GM23338 (cell line): ENCODE results near the gene SLIT1. TPM values are rescaled to one million over a fixed set of nuclear protein-coding genes. Genes with fewer than 3 reads are reported as not detected.

Experiments used
- ATAC-seq: fragments of 200-7000 bp; cut with Tn5 transposase; 3 replicates; pipeline ENCODE4 v1.9.1; 2020
- DNase-seq: peaks from one replicate; pipeline ENCODE4 v3.0.0-alpha.2; 2015; ENCODE audit warnings: low spot score
- H2AFZ ChIP-seq: fragments of 200-600 bp; sonication (generic); 2 replicates; pipeline ENCODE4 v1.8.0; 2016; ENCODE audit warnings: antibody characterized with exemption, mild to moderate bottlenecking, moderate library complexity
- H3F3A ChIP-seq: fragments of 200-600 bp; sonication (generic); replicated peaks from 2 replicates; pipeline ENCODE4 v1.8.0; 2017; ENCODE audit warnings: antibody characterized with exemption, mixed run types, low read depth
- H3K27ac ChIP-seq: fragments of 200-600 bp; sonication (generic); 2 replicates; pipeline ENCODE4 v1.6.1; 2016; ENCODE audit warnings: low read depth
- H3K27me3 ChIP-seq: fragments of 200-600 bp; sonication (generic); 2 replicates; pipeline ENCODE4 v1.8.0; 2016; ENCODE audit warnings: mild to moderate bottlenecking, mixed run types, moderate library complexity; ENCODE audit not compliant: insufficient read depth
- H3K36me3 ChIP-seq: fragments of 200-600 bp; sonication (generic); 2 replicates; pipeline ENCODE4 v1.8.0; 2016; ENCODE audit warnings: mild to moderate bottlenecking; ENCODE audit not compliant: insufficient read depth
- H3K4me1 ChIP-seq: fragments of 200-600 bp; sonication (generic); 2 replicates; pipeline ENCODE4 v1.8.0; 2016; ENCODE audit warnings: mild to moderate bottlenecking, moderate library complexity; ENCODE audit not compliant: insufficient read depth
- H3K4me2 ChIP-seq: fragments of 200-600 bp; sonication (generic); 2 replicates; pipeline ENCODE4 v1.7.1; 2017; ENCODE audit warnings: mixed run types
- H3K4me3 ChIP-seq: fragments of 200-600 bp; sonication (generic); 2 replicates; pipeline ENCODE4 v1.6.1; 2016; ENCODE audit warnings: mixed run types
- H3K79me2 ChIP-seq: fragments of 200-600 bp; sonication (generic); replicated peaks from 2 replicates; pipeline ENCODE4 v1.8.0; 2017; ENCODE audit warnings: mild to moderate bottlenecking; ENCODE audit not compliant: insufficient read depth
- H3K9me2 ChIP-seq: fragments of 200-600 bp; sonication (generic); 2 replicates; pipeline ENCODE4 v1.8.0; 2017; ENCODE audit not compliant: insufficient read depth
- H4K20me1 ChIP-seq: fragments of 200-600 bp; sonication (generic); replicated peaks from 2 replicates; pipeline ENCODE4 v1.8.0; 2017; ENCODE audit warnings: mild to moderate bottlenecking; ENCODE audit not compliant: insufficient read depth
- H3K27ac Mint-ChIP-seq: 2 replicates; pipeline ENCODE4 v1.8.0; 2020; ENCODE audit warnings: inconsistent platforms, mild to moderate bottlenecking, moderate library complexity, mixed read lengths
- H3K27me3 Mint-ChIP-seq: 3 replicates; pipeline ENCODE4 v1.8.0; 2022; ENCODE audit warnings: low read depth, mild to moderate bottlenecking, moderate library complexity, mixed read lengths, inconsistent platforms; ENCODE audit not compliant: insufficient read depth, poor library complexity
- H3K36me3 Mint-ChIP-seq: 3 replicates; pipeline ENCODE4 v1.8.0; 2021; ENCODE audit warnings: low read depth, mild to moderate bottlenecking, inconsistent platforms, moderate library complexity, mixed read lengths
- H3K4me1 Mint-ChIP-seq: 3 replicates; pipeline ENCODE4 v1.8.0; 2020; ENCODE audit warnings: mild to moderate bottlenecking, inconsistent platforms, mixed read lengths
- H3K4me3 Mint-ChIP-seq: 3 replicates; pipeline ENCODE4 v1.8.0; 2021; ENCODE audit warnings: moderate library complexity, mild to moderate bottlenecking, inconsistent platforms, mixed read lengths
- H3K9me3 Mint-ChIP-seq: 3 replicates; pipeline ENCODE4 v1.8.0; 2020; ENCODE audit warnings: moderate library complexity, mild to moderate bottlenecking, inconsistent platforms, mixed read lengths
- ETS1 ChIP-seq: IDR thresholded peaks from 2 replicates; pipeline ENCODE4 v1.6.1; 2016; ENCODE audit warnings: antibody characterized with exemption
- EZH2 ChIP-seq: fragments of 200-600 bp; sonication (generic); IDR thresholded peaks from one replicate; pipeline ENCODE4 v1.8.0; 2017; ENCODE audit warnings: antibody characterized with exemption, mild to moderate bottlenecking, low read depth; ENCODE audit not compliant: unreplicated experiment
- EZH2phosphoT487 ChIP-seq: fragments of 200-600 bp; sonication (generic); IDR thresholded peaks from one replicate; pipeline ENCODE4 v1.8.1; 2018; ENCODE audit warnings: antibody characterized with exemption; ENCODE audit not compliant: unreplicated experiment
- JUNB ChIP-seq: IDR thresholded peaks from one replicate; pipeline ENCODE4 v1.6.1; 2016; ENCODE audit warnings: antibody characterized with exemption; ENCODE audit not compliant: unreplicated experiment
- NANOG ChIP-seq: IDR thresholded peaks from 2 replicates; pipeline ENCODE4 v1.6.1; 2016; ENCODE audit warnings: antibody characterized with exemption, borderline replicate concordance
- REST ChIP-seq: IDR thresholded peaks from one replicate; pipeline ENCODE4 v1.6.1; 2018; ENCODE audit warnings: antibody characterized with exemption; ENCODE audit not compliant: unreplicated experiment
- STAT1 ChIP-seq: IDR thresholded peaks from one replicate; pipeline ENCODE4 v1.6.1; 2016; ENCODE audit warnings: antibody characterized with exemption; ENCODE audit not compliant: unreplicated experiment
- ZNF114 ChIP-seq: fragments of 250-450 bp; sonication (Bioruptor Pico); IDR thresholded peaks from 2 replicates; pipeline ENCODE4 v1.5.0; 2020; ENCODE audit warnings: mild to moderate bottlenecking, moderate library complexity
- ZNF462 ChIP-seq: fragments of 250-450 bp; sonication (Bioruptor Pico); IDR thresholded peaks from 2 replicates; pipeline ENCODE4 v1.5.0; 2020; ENCODE audit warnings: mild to moderate bottlenecking, moderate library complexity
- polyA plus RNA-seq: library from polyadenylated mRNA; unstranded; fragments of >200 nt; fragmentation: Nextera tagmentation; extraction: Ambion mirVana; gene quantifications from 2 replicates; pipeline ENCODE4 v1.2.1, GENCODE V29; 2016
- total RNA-seq: library from RNA; depleted of rRNA; stranded (reverse); fragments of >200 nt; shearing (Covaris generic); gene quantifications from 2 replicates; pipeline ENCODE4 v1.2.3, GENCODE V29; 2014

SLIT1 gene
- total and polyA plus RNA-seq, 2 experiments from 2014 or later: 0.76 to 1.7 TPM

GRCh38 chr10:97195706-97196222 is 10.0 kb upstream of the SLIT1 start (continued):
- TF ChIP-seq REST (no peak), NANOG (no peak), EZH2phosphoT487 (no peak), STAT1 (no peak), ZNF114 (CRISPR knock-in tag) (no peak), ETS1 (no peak)

- Mint-ChIP-seq H3K4me3 (no peak overlapping the region), H3K4me1 (peaks cover 22% of the 10 kb centered on the region), H3K27me3 (peaks cover 17% of the 10 kb centered on the region), H3K36me3 (no peaks in the 10 kb centered on the region), H3K9me3 (no peaks in the 10 kb centered on the region), H3K27ac (no peak overlapping the region)
- Histone ChIP-seq H3K27me3 (peaks cover 31% of the 10 kb centered on the region), H3K4me3 (no peak overlapping the region), H3K9me2 (no peaks in the 10 kb centered on the region), H3K79me2 (no peaks in the 10 kb centered on the region), H3K36me3 (no peaks in the 10 kb centered on the region), H4K20me1 (no peaks in the 10 kb centered on the region), H3K4me2 (no peak overlapping the region), H3K27ac (no peak overlapping the region), H3K4me1 (peaks cover 24% of the 10 kb centered on the region), H3F3A (peaks cover 8% of the 10 kb centered on the region), H2AFZ (no peak overlapping the region)
- ATAC-seq (no peak), DNase-seq (no peak)
- TF ChIP-seq JUNB (no peak), REST (no peak), ETS1 (no peak), EZH2 (no peak), ZNF462 (CRISPR knock-in tag) (no peak)
Measured at GRCh38 chr10:97192952-97193435, 7.2 kb upstream of the SLIT1 start.
